HG03060 (cell line): ENCODE results near the gene MRRF.
"Not testable (repeated sequence)": the region's sequence is repeated elsewhere in the genome, so short reads cannot be mapped to it uniquely, and the experiment has no call there.

ENCODE experiments used
- ATAC-seq: cut with Tn5 transposase; IDR thresholded peaks from one replicate; pipeline ENCODE4 v1.9.1; 2021; ENCODE audit warnings: low read depth, moderate number of reproducible peaks; ENCODE audit not compliant: unreplicated experiment

The MRRF gene

DNA sequence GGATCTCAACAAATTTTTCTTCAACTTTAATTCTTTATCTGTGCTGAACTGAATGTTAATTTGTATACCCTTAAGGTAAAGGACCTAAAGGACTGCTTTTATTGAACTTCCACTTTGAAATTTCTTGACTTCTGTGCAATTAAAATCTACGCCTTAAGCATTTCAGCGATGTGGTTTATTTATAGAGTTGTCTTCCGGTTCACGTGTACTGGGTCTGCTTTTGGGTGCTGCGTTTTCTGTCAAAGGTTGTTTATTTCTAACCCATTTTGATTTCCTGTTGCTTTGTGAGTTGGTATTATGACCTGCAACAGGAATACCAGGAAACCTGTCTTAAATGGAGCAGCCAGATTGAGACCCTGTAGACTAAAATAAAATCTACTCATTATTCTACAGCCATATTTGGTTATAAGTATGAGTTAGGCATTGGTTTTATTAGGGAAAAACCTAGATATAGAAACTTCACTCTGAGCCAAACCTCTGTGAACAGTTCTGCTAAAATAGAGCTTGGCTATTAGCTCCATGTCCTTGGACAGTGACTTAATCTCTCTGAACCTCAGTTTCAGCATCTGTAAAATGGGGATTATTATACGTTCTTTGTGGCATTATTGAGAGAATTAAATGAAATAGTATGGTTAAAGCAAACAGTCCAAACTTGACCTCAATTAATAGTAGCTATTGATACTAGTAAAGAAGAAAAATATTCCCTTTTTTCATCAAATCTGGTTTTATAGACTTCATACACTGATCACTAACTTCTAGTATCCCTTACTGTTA is 3.5 kb downstream of the MRRF start:
- ATAC-seq = no peak

DNA sequence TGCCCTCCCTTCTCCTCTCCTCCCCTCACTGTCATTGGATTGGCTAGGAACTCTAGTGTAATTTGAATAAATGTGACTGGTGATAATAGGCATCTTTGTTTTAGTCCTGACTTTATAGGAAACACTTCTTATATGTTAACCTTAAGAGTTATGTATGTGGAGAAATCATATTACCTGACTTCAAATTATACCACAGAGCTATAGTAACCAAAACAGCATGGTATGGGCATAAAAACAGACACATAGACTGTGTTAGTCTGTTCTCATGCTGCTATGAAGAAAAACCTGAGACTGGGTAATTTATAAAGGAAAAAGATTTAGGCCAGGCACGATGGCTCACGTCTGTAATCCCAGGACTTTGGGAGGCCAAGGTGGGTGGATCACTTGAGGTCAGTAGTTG is 9.4 kb downstream of the MRRF start:
- no peak for ATAC-seq

DNA sequence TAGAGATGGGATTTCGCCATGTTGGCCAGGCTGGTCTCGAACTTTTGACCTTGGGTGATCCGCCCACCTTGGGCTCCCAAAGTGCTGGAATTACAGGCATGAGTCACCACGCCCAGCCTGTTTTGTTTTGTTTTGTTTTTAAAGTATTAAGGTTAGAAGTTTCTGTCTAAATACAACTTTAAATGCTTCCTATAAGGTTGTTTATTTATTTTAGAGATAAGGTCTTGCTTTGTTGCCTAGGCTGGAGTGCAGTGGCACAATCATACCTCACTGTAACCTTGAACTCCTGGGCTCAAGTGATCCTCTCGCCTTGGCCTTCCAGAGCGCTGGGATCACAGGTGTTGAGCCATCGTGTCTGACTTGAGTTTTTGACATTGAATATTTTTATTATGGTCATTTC is 11.4 kb downstream of the MRRF start:
- no peak for ATAC-seq

DNA sequence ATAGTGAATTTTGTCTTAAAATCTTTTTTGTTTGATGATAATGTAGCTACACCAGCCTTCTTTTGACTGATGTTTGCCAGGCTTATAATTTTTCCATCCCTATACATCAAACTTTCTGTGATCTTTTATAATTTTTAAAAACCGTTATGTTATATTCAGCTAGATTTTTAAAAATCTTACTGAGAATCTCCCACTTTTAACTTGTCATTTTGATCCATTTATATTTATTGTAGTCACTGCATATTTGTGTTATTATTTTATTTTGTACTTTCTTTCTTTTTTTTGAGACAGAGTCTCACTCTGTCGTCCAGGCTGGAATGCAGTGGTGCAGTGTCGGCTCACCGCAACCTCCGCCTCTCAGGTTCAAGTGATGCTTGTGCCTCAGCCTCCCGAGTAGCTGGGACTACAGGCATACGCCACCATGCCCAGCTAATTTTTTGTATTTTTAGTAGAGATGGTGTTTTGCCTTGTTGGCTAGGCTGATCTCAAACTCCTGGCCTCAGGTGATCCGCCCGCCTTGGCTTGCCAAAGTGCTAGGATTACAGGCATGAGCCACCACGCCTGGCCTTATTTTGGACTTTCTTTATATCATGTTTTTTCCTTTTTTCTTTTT is 12.7 kb downstream of the MRRF start:
- no peak for ATAC-seq

DNA sequence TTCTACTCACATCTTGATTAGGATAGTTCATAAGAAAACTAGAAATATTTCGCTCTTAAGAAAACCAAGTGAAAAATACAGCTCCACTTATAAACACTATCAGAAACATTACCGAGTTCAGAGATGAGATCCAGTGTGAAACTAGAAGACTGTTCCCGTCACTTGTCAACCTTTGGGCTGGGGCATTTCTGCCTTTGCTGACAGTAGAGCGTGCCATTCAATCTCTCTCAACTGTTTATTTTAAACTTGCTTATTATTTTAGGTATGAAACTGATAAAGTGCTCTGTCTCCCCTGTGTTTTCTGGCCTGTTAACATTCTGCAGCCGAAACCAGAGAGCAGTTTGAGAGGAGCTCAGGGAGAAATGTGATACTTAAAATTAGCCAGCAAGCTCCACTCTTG is 16.7 kb downstream of the MRRF start:
- no peak for ATAC-seq

DNA sequence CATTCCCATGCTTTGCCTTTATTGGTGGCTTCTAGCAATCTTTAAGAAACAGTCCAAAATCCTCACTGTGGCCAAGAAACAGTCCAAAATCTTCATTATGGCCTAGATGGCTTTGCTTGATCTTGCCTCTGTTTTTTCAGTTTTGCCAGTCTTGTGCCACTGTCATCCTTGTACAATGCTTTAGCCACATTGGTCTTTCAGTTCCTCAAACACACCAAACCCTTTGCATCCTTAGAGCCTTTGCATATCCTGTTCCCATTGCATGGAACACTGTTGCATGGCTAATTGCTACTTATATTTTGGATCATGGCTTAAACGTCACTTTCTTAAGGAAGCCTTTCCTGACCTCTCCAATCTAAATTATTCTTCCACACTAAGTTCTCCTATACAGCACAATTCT is 22.1 kb downstream of the MRRF start:
- ATAC-seq = peak; percentile 59

DNA sequence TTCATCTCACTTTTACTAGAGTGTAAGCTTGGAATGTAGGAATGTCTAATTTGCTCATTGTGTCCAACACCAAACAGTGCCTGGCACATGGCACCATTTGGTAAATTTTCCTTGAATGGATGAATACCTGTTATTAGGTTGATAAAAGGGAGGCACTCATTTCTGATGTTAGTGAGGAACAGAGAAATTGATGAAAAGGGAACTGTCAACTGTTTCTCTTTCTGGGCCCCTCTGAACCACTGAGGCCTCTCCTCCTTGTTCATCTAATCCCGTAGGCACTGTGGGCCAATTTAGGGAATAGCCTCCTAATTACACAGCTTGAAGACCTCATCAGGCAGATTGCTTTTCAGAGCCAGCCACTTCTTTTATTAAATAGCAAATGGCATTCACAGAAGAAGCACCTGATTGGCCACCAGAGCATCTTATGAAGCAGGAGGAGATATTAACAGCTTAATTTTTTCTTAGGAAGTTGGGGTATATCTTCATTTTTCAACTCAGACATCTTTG is 22.6 kb downstream of the MRRF start:
- ATAC-seq = no peak

DNA sequence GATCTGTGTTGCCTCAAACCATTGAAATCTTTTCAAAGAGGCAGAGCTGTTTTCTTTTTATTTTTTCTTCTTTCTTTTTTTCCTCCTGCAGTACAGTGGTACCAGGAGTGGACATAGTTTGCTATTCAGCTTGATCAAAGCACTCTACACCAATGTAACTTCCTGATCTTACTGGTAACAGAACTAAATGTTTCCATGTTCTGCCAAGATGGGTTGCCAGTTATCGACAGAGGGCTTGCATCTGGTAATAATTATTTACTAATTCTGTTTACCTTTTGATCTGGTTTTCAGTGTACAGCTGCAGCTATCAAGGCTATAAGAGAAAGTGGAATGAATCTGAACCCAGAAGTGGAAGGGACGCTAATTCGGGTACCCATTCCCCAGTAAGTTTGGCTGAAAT is 26.8 kb downstream of the MRRF start:
- ATAC-seq = no peak

DNA sequence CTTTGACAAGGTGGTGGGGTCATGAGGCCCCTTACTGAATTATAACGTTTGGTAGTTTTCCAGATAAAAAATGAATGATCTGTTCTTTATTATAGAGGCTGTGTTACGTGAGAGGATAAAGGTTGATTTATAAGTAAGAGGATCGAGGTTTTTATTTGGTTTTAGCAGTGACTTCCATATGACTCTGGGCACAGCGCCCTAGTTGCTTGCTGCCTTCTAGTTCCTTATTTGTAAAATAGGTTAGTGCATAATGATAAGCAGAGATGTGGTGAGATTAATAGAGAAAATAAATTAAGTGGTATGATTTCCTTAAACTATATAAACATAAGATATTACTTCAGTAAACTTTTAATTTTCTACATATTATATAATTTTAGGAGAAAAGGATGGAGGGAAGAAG is 29.8 kb downstream of the MRRF start:
- no peak for ATAC-seq

DNA sequence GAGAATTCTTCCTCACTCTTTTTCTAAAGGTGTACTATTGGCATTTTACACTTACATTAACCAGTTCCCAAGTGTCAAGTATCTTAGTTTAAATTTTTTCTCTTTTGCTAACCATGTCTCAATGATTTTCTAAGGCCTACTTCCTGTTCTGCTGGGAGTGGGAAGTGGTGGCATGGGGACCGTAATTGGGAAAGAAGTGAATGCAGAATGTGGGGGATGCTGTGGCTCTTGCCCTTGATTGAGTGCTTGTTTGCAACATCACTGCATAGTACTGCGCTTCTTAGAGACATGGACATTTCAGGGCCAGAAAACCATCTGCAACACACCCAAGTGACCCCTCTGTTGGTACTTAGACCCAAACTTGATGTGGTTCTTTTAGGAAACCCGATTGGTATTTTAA is 32.8 kb downstream of the MRRF start:
- no peak for ATAC-seq

DNA sequence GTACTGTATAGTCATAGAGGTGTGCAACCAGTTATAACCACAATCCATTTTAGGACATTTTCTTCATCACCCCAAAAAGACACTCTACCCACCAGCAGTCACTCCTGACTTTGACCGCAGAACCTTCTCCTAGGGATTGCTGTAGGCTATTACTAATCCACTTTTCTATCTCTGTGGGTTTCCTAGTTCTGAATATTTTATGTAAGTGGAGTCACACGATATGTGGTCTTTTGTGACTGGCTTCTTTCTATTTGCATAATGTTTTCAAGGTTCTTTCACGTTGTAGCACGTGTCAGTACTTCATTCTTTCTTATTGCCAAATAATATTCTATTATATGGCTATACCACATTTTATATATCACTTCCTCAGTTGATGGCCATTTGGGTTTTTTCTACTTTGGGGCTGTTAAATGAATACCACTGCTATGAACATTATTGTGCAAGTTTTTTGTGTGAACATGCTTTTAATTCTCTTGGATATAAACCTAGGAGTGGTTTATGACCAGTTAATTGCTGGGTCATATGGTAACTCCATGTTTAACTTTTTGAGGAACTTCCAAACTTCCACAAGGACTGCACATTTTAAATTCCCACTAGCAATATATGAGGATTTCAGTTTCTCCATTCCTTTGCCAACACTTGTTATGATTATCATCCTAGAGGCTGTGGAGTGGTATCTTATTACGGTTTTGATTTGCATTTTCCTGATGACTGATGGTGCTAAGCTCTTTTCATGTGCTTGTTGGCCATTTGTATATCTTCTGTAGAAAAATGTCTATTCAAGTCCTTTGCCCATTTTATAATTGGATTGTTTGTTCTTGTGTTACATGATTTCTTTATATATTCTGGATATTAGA is 37.8 kb downstream of the MRRF start:
- no peak for ATAC-seq

DNA sequence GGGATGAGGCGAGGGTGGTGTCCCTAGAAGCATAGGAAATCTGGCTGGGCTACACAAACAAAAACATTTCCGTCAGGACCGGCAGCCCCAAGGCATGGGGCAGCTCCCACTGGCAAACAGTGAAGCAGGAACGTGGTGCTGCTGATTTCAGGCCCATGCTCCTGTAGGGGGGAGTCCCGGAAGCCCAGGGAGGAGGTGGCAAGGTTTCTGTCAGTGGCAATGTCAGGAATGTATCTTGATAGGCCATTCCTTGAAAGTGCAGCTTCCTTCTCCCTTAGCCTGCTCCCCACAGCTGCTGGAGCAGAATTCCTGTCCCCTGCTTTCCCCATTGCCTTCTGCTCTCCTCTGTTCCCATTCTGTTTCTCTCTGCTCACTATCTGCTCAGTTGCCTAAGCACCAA is 42.4 kb downstream of the MRRF start:
- no peak for ATAC-seq

DNA sequence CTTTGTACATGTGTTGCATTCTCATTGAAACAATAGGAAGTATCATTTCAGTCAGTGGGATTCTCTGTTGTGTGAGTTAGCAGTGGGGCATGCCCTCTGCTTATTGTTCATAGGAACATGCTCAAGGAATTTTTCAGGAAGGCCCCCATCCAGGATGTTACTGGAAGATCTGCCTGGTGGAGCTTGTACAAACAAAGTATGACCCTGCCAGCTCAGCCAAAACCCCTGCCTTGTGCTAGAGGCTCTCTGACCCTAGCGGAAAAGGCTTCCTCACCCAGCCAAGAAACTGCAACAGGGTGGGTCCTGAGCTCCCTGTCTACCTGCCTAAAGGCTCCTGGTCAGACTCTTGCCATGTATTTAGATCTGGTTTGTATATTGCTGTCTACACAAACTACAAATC is 43.2 kb downstream of the MRRF start:
- no peak for ATAC-seq

DNA sequence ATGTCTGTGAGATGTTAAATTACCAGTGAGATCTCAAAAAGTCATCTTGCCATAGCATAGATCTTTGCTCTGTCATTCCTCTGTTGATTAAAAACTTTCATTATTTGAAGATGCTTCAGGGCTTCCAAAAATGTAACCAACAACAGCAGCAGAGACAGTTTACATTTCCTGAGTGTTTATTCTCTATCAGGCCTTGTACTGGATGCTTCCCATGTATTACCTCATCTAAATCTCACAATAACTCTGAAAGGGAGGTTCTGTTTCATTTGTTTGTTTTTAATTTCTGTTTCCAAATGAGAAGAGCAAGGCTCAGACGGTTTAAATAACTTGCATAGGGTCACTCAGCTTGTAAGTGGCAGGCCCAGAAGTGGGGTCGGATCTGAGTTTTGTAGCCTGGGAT is 45.2 kb downstream of the MRRF start:
- no peak for ATAC-seq

DNA sequence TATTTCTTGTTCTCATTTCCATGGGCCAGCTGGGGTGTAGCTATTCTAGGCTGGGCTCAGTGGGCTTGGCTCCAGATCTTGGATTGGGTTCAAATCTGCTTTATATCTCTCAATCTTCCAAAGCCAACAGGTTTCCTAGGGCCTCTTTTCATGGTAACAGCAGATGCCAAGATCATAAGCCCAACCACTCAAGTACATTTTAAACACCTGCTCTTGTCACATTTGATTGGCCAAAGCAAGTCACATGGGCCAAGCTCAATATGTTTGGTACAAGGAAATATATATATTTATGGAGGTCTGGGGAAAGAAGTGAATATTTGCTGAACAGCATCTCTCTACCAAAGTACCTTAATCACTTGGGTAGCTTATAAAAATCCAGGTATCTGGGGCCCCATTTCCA is 49.5 kb downstream of the MRRF start:
- ATAC-seq = no peak

DNA sequence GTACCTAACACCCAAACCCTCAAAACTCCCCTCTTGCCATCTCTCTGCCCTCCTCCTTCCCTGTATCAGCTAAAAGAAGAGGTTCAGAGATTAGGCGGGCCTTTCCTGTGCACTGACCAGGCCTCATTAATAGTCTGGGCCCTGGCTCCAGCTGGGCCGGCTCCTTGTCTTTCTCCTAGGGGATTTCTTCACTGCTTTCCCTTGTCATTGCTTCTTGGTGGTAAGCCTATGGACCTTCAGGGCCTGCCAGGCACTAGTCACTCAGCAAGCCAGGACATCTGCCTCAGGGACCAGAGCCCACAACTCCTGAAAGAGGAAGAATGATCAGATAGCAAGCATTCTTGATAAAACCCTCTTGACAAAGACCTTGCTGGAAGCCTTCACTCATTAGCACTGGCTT is 50.9 kb downstream of the MRRF start:
- ATAC-seq = no peak

DNA sequence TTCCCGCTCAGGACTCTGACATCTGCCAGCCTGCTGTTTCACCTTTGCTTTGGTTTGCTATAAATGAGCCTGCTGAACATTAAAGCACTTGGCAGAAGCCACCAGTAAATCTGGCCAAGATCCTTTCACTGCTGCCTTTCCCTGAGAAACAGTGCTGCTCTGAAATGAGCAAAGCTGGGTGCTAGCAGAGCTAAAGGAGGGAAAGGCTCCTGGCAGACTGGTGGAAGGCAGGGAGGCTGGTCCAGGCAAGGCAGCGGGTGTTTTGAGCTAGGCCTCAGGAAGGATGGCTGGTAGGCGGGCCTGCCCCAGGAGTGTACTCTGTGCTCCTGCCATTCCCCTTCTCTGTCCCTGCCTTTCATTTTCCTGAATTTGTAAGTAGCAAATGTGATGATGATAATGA is 53.6 kb downstream of the MRRF start:
- no peak for ATAC-seq

DNA sequence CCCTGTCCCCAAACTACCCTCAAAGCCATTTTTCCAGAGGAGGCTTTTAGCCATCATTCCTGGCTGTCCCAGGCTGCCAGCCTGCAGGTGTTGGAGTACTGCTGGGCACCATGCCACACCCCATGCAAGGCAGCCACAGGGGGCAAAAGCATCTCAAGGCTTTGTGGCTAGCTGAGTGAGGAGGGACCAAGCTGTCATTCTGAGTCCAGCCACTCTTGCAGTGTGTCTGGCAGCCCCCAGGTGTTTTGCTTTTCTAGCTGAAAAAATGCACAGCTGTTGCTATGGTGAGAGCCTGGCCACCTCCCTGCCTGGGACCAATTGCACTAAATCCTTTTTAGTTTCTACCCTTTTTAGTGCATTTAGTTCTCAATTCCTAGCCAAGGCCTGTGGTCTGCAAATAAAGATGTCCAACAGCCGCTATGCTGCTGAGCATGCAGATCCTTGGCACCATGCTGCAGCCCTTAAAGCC is 55.8 kb downstream of the MRRF start:
- no peak for ATAC-seq

DNA sequence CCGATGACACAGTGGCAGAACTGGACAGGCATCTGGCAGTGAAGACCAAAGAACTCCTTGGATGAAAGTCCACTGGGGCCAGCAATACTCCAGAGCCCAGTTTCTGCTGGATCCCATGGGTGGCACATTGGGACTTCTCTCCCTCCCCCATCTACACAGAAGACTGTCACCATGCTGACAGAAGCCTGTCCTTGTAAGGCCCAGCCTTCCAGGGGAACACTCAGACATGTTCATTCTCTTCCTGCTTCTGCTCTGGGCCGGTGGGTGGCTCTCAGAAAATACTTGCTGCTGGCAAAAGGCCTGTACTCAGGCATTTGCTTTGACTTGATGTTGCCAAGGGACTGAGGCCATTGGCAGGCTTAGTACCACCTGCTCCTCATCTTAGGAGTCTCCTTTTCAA is 57.9 kb downstream of the MRRF start:
- no peak for ATAC-seq

DNA sequence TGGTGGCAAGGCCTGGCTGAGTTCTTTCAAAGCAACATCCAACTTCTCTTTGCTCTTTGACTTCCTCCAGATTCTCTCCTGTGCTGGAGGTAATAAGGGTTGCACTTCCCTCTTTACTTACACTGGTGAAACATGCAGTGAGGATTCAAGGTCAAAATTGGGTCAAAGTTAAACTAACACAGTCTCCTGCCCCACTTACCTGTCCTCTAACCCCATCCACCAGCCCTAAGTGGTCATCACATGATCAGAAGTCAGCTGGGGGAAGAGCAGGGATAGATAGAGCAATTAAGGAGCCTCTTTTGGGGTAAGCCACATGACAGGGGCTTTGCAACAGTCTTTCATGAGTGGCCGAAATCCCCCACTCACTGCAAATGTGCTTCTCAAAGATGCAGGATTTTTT is 60.0 kb downstream of the MRRF start:
- not testable (repeated sequence) for ATAC-seq

DNA sequence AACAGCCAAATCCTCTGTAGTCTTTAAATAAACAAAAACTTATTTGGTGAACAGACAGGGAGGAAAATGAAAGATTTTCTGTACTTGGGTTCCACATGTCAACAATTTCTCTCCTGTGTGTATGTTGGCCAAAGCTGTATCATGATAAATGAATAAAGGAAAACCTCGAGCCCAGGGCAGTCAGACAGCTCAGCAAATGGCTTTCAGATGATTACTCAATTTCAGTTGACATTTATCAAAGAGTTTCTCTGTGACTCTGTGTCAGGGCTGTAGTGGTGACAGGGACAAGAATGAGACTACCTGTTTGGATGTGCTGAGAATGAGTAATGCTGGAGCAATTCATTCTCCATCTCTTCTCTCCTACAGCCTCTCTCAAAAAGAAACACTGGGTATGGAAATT is 60.4 kb downstream of the MRRF start:
- ATAC-seq = no peak
